ENCODE data around the gene PARD3B. TPM values are rescaled to one million over a fixed set of nuclear protein-coding genes. Genes with fewer than 3 reads are reported as not detected.

Gene PARD3B
- total and polyA plus RNA-seq, 8 donors, result 18.5 to 24.6 (median 21.1) TPM

DNA sequence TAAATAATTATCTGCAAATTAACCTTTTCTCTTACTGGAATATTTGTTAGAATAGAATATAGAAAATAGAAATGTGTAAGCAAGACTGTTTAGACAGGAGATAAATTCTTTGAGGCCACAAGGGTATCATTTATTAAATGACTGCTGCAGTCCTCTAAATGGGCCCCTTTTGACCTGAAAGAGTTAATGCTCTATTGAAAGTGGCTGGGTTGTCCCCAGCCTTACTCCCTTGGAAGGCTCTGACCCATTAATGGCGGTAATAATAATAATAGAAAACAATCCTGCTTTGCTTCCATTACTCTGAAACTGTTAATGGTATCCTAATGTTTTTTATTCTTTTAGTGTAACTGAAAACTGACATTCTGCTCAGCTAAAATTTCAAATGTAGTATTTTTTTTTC lies 739.1 kb downstream of the PARD3B start:
- H3K4me1 ChIP-seq, result no peaks in the 10 kb centered on the region
- H3K27me3 ChIP-seq, result no peaks in the 10 kb centered on the region
- ATAC-seq (no peak), DNase-seq (no peak)
- H3K4me3 ChIP-seq, result no peak overlapping the region
- no peaks in the 10 kb centered on the region for H3K36me3 ChIP-seq
- intact Hi-C loops (cut with DNase I), result no loop called here
- no peaks in the 10 kb centered on the region for H3K9me3 ChIP-seq
- no peak overlapping the region for H3K27ac ChIP-seq
- no peak for TF ChIP-seq CTCF (IDR thresholded peaks at IDR 0.05)

- Histone ChIP-seq H3K4me3 (no peak overlapping the region), H3K4me1 (no peaks in the 10 kb centered on the region), H3K27ac (no peak overlapping the region), H3K27me3 (no peaks in the 10 kb centered on the region), H3K9me3 (peaks cover 0 to 2% of the 10 kb centered on the region in 2 donors), H3K36me3 (no peaks in the 10 kb centered on the region)
- ATAC-seq (no peak), DNase-seq (no peak)
- intact Hi-C loops (cut with DNase I), result no loop called here
- TF ChIP-seq CTCF (IDR thresholded peaks at IDR 0.05), result no peak
Observed at GRCh38 chr2:205287316-205287715, 742.0 kb downstream of the PARD3B start.

DNA sequence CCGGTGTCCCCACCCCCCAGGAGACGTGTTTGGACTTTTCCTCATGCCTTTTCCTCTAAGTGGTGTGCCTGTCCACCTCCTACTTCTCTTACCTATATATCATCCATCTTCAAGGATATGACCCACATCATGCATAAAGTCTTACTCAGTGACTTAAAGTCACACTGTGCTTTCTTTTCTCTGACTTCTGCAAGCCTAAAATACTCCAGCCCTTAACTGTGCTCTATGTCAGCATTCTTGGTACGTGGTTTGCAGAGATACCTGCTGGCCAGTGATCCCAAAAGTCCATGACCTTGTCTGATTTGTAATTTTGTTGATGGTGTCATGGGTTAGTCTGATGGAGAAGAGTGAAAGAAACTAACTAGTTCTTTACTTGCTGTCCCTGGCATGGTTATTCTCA lies 743.4 kb downstream of the PARD3B start:
- DNase-seq, result no peak

DNA sequence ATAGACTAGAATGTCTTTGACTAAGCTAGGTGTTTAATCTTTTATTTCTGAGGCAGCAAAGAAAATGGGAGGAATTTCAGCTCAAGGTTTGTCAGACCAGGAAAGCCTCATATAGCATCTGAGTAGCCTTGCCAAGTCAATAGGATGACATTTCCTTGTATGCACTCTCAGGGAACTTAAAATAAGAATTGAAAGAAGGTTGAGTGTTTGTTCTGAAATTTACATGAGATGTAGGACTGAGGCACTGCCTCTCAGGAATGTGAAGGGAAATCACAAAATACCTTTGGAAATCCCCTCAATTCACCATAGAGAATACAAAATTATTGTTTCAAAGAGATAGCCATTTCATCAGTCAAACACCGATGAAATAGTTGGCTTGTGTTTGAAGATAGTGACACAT lies 745.0 kb downstream of the PARD3B start:
- Histone ChIP-seq H3K36me3 (no peaks in the 10 kb centered on the region), H3K4me3 (no peak overlapping the region), H3K27me3 (no peaks in the 10 kb centered on the region), H3K4me1 (no peaks in the 10 kb centered on the region), H3K9me3 (peaks cover 0 to 2% of the 10 kb centered on the region in 2 donors), H3K27ac (no peak overlapping the region)
- TF ChIP-seq CTCF (IDR thresholded peaks at IDR 0.05), result no peak
- DNase-seq (no peak), ATAC-seq (peak; percentile 49)
- intact Hi-C loops (cut with DNase I), result no loop called here

More for the DNA sequence above, 743.4 kb downstream of the PARD3B start:
- Histone ChIP-seq H3K27ac (no peak overlapping the region), H3K27me3 (no peaks in the 10 kb centered on the region), H3K9me3 (peaks cover 0 to 2% of the 10 kb centered on the region in 2 donors), H3K4me1 (no peaks in the 10 kb centered on the region), H3K36me3 (no peaks in the 10 kb centered on the region), H3K4me3 (no peak overlapping the region)
- ATAC-seq, result no peak
- intact Hi-C loops (cut with DNase I), result no loop called here
- TF ChIP-seq CTCF (IDR thresholded peaks at IDR 0.05), result no peak

- no peak for TF ChIP-seq CTCF (IDR thresholded peaks at IDR 0.05)
- Histone ChIP-seq H3K27me3 (no peaks in the 10 kb centered on the region), H3K4me1 (no peaks in the 10 kb centered on the region), H3K36me3 (no peaks in the 10 kb centered on the region), H3K4me3 (no peak overlapping the region), H3K9me3 (peaks cover 0 to 2% of the 10 kb centered on the region in 2 donors), H3K27ac (no peak overlapping the region)
- intact Hi-C loops (cut with DNase I), result no loop called here
- ATAC-seq (no peak), DNase-seq (no peak)
Observed at GRCh38 chr2:205292665-205293295, 747.5 kb downstream of the PARD3B start.
